Measurements from ENCODE around the gene BAZ1B.

GRCh38 chr7:73570977-73571376 lies 48.9 kb upstream of the BAZ1B start:
- no peak for TF ChIP-seq POLR2AphosphoS5 (IDR thresholded peaks at IDR 0.05)
- TF ChIP-seq POLR2A (IDR thresholded peaks at IDR 0.05; ENCODE audit: low read depth), result no peak
- TF ChIP-seq CTCF (IDR thresholded peaks at IDR 0.05), result no peak

Data from esophagus muscularis mucosa (tissue), 3 donors.